GM12872 (cell line): ENCODE results near the gene ZNF32.

Source experiments
- CTCF ChIP-seq: IDR thresholded peaks from 3 replicates; pipeline ENCODE4 v1.5.1; 2011; ENCODE audit warnings: low read depth, mild to moderate bottlenecking, low read length, moderate library complexity; ENCODE audit not compliant: insufficient read depth

The ZNF32 gene

DNA sequence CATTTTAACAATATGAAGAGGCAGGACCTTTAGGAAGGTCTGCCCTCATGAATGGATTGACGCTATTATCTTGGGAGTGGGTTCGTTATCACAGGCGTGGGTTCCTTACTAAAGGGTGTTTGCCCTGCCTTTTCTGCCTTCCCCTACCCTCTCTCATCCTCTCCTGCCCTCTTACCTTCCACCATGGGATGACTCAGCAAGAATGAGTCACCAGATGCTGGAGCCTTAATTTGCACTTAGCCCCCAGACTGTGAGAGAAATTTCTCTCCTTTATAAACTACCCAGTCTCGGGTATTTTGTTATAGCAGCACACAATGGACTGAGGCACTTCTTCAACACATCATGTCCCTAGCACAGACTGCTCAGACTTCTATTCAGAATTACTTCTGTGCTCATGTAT is 31.4 kb upstream of the ZNF32 start:
- TF ChIP-seq CTCF, result no peak

DNA sequence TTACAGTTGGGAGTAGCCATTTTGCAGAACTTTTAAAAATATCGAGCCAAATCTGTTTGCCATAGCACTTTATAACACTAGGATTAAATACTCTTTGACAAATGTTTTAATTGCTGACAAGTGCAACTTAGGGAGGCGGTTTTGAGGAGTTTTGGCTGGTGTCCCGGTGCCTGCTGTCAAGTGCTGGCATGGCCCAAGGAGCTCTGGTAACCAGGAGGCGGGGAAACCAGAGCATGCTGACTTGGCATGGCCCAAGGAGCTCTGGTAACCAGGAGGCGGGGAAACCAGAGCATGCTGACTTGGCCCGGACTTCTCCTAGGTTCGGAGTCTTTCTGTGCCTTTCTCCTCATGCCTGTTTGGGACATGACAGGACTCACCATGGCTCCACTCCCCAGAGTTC is 30.8 kb upstream of the ZNF32 start:
- no peak for TF ChIP-seq CTCF

DNA sequence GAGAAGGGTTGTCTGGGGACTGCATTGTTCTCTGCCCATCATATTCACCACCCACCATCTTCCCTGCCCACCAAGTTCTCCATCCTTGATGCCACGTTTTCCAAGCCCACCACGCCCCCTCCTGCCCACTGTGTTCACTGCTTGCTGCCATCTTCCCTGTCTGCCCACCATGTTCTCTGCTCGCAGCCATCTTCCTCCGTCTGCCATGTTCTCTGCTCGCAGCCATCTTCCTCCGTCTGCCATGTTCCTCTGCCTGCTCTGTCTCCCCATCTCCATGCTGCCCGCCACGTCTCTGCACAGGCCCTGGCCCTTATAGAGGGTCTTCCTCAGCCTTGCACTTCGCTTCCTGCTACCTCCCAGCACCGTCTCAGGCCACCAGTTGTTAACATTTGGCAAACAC is 30.0 kb upstream of the ZNF32 start:
- TF ChIP-seq CTCF, result no peak

DNA sequence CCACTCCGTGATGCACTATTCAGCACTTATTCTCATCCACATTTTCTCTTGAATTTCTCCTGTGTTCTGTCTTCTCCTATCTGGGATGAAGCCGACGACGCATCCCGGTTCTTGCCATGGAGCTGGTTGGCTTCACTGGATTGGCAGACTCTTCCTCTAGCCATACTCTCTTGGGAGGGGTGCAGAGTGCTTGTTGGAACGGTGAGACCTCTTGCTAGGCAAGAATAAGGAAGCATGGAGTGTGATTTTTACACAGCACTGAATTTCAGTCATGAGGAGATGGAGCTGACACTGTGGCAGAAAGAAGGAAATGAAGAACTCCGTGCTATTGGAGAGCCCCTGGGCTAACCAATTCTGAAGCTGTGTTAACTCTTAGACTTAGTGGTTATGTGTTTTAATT is 28.2 kb upstream of the ZNF32 start:
- TF ChIP-seq CTCF, result no peak

DNA sequence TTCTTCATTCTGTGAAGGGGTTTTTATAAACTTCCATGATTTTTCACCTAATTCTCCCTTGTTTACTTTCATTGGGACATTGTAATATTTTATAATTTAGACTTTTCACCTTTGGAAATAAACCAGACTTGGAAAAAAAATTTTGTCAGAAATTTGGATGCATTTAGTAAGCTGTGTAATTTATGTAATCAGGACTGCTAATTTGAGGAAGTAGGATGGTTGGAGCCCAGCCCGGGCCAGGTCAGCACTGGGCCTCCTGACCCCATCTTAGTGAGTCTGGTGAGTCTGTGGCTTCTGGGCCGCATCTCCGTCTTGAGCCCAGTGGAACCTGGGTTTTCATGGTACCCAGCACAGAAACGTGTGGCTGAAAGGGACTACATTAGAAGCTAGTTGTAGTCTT is 27.6 kb upstream of the ZNF32 start:
- no peak for TF ChIP-seq CTCF

DNA sequence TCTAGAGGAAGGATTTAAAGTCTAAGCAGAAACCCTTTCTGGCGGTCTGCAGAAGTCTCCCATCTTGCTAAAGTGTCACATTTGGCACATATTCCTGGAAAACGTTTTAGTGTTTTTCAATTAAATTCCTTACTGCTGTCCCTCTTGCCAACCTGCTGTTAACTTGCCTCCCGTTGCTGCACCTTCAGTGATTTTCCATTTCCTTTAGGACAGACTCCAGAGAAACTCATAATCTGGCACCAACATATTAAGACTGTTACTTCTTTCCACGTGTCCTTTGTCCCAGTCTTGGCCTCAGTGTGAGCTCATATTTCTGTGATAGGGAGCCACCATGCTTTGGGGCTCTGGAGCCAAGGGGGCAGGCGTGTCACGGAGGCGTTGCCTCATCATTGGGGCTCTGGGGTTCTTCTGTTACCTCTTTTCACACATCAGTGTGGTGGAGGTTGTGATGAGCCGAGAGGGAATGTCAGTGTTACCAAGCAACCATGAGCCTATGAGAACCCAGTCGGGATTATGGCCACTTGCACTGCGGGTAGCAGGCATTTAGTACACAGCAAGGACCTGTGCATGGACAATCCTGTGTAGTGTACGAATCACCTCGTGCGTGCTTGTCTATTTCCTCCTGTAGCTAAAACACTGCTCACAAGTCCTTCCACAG is 26.0 kb upstream of the ZNF32 start:
- TF ChIP-seq CTCF, result no peak

DNA sequence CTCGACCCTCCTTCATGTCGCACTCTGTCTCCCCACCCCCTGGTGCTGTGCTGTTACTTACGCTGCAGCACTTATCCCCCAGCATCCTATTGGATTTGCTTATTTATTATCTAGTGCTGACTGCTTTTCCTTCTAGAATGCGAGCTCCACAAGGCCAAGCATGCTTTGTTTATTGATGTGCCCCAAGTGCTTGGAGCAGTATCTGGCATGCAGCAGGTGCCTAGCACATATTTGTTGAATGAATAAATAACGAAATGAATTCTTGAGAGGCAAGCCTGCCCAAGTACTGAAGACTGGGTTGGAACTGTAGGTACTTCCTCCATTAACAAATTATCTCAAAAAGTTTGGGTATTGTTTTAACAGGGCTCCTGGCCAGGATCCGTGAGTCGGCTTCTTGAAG is 24.8 kb upstream of the ZNF32 start:
- no peak for TF ChIP-seq CTCF
